K562 (cell line): ENCODE results near the gene EIF5A2. TPM values are rescaled to one million over a fixed set of nuclear protein-coding genes. Genes with fewer than 3 reads are reported as not detected.

Source experiments
- KLF10 ChIP-seq: fragments of 250-450 bp; sonication (Bioruptor Pico); IDR thresholded peaks from 2 replicates; pipeline ENCODE4 v1.6.1; 2021; ENCODE audit warnings: matching md5 sums
- MIER1 ChIP-seq: fragments of 450-650 bp; IDR thresholded peaks from 2 replicates; pipeline ENCODE4 v1.6.1; 2016; ENCODE audit warnings: antibody characterized with exemption, mild to moderate bottlenecking, low read depth
- PML ChIP-seq: IDR thresholded peaks from 2 replicates; pipeline ENCODE4 v1.6.1; 2012; ENCODE audit warnings: low read length, inconsistent platforms
- PRMT5 ChIP-seq: sonication (generic); formaldehyde crosslinking; IDR thresholded peaks from 2 replicates; pipeline ENCODE4 v1.5.0; 2020; ENCODE audit warnings: missing genetic modification reagents
- SOX6 ChIP-seq: fragments of 450-650 bp; IDR thresholded peaks from 2 replicates; pipeline ENCODE4 v1.6.1; 2014; ENCODE audit warnings: mild to moderate bottlenecking
- U2AF2 ChIP-seq: fragments of 200-400 bp; formaldehyde crosslinking; optimal IDR thresholded peaks from 2 replicates; pipeline ENCODE3; 2017; ENCODE audit warnings: low read depth, mild to moderate bottlenecking, low read length
- ZNF695 ChIP-seq: fragments of 450-650 bp; formaldehyde crosslinking; IDR thresholded peaks from 2 replicates; pipeline ENCODE4 v1.4.0; 2020; ENCODE audit warnings: mild to moderate bottlenecking, moderate library complexity
- polyA plus RNA-seq, 8 experiments: library from polyadenylated mRNA; depleted of rRNA in 4 of 8; stranded (reverse) in 5 of 8; unstranded in 3 of 8; fragments of >200 nt; fragmentation: Nextera tagmentation in 2 of 8; fragmentation: Illumina TruSeq in 1 of 8; extraction: Ambion mirVana in 2 of 8; extraction: Trizol in 1 of 8; gene quantifications; 2 replicates each; pipeline versions ENCODE4 v1.2.1 to v1.2.3, GENCODE V29; 2011 to 2014; ENCODE audit warnings: inconsistent platforms in 1 of 8, missing spikeins in 1 of 8
- total RNA-seq, 7 experiments: library from RNA; depleted of rRNA in 6 of 7; stranded (reverse); fragments of >200 nt in 6 of 7; fragmentation: Illumina TruSeq in 2 of 7; extraction: Trizol in 2 of 7; gene quantifications; 2 replicates each; pipeline versions ENCODE4 v1.2.1 to v1.2.3, GENCODE V29; 2011 to 2021; ENCODE audit warnings: low replicate concordance in 1 of 7
- TF ChIP-seq, protein P1 (sequence below), 2 experiments: IDR thresholded peaks in 1 of 2; conservative IDR thresholded peaks in 1 of 2; 2 replicates each; pipeline ENCODE4 v1.6.1; 2016; ENCODE audit warnings: low read depth in 2 of 2, mild to moderate bottlenecking in 1 of 2, missing compliant biosample characterization in 1 of 2, missing genetic modification characterization in 1 of 2, moderate library complexity in 1 of 2
- TF ChIP-seq, protein P2 (sequence below): fragments of 450-650 bp; IDR thresholded peaks from 2 replicates; pipeline ENCODE4 v1.6.1; 2017; ENCODE audit warnings: antibody characterized with exemption
- TF ChIP-seq, protein P3 (sequence below): sonication (generic); formaldehyde crosslinking; IDR thresholded peaks from 2 replicates; pipeline ENCODE4 v1.8.0; 2023; ENCODE audit warnings: missing genetic modification reagents, mild to moderate bottlenecking, borderline replicate concordance
- TF ChIP-seq, protein P4 (sequence below): fragments of 450-650 bp; IDR thresholded peaks from 2 replicates; pipeline ENCODE4 v1.6.1; 2016; ENCODE audit warnings: mild to moderate bottlenecking
- TF ChIP-seq, protein P5 (sequence below): fragments of 450-650 bp; IDR thresholded peaks from 2 replicates; pipeline ENCODE4 v1.6.1; 2016; ENCODE audit warnings: antibody characterized with exemption

The EIF5A2 gene
- total and polyA plus RNA-seq, 9 of the 15 experiments (the other 6 are each of a cell fraction or from before 2014, with no cell fraction given) = 3.9 to 18.3 (median 15.9) TPM

DNA sequence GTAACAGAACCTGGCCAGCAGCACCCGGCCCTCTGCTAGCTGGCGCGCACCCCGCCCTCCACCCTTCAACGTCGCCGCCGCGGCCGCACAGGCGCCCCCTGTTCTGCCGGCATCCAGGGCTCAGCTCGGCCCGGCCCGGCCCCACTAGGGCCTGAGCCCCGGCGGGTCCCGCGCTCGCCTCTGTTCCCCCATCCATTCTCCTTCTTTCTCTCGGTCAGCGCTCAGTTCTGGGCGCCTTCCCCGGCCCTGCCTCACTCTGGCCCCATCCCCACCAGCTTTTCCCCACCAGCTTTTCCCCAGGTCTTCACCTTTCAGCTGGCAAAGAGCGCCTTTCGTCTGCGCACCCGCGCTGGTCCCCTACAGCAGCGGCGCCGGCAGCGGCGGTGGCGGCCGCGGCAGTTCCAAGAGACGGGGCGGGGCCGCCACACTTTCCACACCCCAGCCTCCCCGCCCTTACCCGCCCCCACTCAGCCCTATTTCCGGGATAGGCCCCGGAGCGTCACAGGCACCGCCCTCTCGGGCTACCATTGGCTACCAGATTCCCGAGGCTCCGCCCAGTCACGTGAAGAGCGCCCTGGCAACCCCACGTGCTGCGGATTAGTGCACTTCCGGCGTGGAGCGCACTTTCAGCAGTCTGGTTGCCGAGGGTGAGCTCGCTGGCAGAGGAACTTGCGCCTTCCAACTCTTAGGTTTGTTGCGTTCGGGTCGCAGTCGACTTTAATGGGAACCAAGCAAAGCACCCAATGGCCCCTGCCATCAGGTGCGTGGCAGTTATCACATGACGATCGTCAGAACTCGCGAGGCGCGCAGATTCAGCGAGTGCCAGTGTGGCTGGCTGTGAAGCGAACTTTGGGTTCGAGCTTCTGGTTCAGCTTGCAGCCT, at the start of gene EIF5A2 (continued):
- TF ChIP-seq, protein P1, sequence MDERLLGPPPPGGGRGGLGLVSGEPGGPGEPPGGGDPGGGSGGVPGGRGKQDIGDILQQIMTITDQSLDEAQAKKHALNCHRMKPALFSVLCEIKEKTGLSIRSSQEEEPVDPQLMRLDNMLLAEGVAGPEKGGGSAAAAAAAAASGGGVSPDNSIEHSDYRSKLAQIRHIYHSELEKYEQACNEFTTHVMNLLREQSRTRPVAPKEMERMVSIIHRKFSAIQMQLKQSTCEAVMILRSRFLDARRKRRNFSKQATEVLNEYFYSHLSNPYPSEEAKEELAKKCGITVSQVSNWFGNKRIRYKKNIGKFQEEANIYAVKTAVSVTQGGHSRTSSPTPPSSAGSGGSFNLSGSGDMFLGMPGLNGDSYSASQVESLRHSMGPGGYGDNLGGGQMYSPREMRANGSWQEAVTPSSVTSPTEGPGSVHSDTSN (CRISPR knock-in tag; IDR thresholded peaks at IDR 0.05; ENCODE audit: low read depth) = no peak
- TF ChIP-seq, protein P1 (tag; conservative IDR thresholded peaks at IDR 0.05; ENCODE audit: low read depth) = no peak
- TF ChIP-seq PML (no peak), SOX6 (peak; percentile 54; the same call in 1 of the 2 replicates), PRMT5 (CRISPR knock-in tag) (no peak), ZNF695 (CRISPR knock-in tag) (no peak), U2AF2 (no peak), KLF10 (CRISPR knock-in tag) (no peak), MIER1 (no peak)
- TF ChIP-seq, protein P2, sequence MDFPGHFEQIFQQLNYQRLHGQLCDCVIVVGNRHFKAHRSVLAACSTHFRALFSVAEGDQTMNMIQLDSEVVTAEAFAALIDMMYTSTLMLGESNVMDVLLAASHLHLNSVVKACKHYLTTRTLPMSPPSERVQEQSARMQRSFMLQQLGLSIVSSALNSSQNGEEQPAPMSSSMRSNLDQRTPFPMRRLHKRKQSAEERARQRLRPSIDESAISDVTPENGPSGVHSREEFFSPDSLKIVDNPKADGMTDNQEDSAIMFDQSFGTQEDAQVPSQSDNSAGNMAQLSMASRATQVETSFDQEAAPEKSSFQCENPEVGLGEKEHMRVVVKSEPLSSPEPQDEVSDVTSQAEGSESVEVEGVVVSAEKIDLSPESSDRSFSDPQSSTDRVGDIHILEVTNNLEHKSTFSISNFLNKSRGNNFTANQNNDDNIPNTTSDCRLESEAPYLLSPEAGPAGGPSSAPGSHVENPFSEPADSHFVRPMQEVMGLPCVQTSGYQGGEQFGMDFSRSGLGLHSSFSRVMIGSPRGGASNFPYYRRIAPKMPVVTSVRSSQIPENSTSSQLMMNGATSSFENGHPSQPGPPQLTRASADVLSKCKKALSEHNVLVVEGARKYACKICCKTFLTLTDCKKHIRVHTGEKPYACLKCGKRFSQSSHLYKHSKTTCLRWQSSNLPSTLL = no peak
- TF ChIP-seq, protein P3, sequence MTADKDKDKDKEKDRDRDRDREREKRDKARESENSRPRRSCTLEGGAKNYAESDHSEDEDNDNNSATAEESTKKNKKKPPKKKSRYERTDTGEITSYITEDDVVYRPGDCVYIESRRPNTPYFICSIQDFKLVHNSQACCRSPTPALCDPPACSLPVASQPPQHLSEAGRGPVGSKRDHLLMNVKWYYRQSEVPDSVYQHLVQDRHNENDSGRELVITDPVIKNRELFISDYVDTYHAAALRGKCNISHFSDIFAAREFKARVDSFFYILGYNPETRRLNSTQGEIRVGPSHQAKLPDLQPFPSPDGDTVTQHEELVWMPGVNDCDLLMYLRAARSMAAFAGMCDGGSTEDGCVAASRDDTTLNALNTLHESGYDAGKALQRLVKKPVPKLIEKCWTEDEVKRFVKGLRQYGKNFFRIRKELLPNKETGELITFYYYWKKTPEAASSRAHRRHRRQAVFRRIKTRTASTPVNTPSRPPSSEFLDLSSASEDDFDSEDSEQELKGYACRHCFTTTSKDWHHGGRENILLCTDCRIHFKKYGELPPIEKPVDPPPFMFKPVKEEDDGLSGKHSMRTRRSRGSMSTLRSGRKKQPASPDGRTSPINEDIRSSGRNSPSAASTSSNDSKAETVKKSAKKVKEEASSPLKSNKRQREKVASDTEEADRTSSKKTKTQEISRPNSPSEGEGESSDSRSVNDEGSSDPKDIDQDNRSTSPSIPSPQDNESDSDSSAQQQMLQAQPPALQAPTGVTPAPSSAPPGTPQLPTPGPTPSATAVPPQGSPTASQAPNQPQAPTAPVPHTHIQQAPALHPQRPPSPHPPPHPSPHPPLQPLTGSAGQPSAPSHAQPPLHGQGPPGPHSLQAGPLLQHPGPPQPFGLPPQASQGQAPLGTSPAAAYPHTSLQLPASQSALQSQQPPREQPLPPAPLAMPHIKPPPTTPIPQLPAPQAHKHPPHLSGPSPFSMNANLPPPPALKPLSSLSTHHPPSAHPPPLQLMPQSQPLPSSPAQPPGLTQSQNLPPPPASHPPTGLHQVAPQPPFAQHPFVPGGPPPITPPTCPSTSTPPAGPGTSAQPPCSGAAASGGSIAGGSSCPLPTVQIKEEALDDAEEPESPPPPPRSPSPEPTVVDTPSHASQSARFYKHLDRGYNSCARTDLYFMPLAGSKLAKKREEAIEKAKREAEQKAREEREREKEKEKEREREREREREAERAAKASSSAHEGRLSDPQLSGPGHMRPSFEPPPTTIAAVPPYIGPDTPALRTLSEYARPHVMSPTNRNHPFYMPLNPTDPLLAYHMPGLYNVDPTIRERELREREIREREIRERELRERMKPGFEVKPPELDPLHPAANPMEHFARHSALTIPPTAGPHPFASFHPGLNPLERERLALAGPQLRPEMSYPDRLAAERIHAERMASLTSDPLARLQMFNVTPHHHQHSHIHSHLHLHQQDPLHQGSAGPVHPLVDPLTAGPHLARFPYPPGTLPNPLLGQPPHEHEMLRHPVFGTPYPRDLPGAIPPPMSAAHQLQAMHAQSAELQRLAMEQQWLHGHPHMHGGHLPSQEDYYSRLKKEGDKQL (CRISPR knock-in tag) = no peak
- TF ChIP-seq, protein P4, sequence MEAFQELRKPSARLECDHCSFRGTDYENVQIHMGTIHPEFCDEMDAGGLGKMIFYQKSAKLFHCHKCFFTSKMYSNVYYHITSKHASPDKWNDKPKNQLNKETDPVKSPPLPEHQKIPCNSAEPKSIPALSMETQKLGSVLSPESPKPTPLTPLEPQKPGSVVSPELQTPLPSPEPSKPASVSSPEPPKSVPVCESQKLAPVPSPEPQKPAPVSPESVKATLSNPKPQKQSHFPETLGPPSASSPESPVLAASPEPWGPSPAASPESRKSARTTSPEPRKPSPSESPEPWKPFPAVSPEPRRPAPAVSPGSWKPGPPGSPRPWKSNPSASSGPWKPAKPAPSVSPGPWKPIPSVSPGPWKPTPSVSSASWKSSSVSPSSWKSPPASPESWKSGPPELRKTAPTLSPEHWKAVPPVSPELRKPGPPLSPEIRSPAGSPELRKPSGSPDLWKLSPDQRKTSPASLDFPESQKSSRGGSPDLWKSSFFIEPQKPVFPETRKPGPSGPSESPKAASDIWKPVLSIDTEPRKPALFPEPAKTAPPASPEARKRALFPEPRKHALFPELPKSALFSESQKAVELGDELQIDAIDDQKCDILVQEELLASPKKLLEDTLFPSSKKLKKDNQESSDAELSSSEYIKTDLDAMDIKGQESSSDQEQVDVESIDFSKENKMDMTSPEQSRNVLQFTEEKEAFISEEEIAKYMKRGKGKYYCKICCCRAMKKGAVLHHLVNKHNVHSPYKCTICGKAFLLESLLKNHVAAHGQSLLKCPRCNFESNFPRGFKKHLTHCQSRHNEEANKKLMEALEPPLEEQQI = peak; percentile 100
- TF ChIP-seq, protein P5, sequence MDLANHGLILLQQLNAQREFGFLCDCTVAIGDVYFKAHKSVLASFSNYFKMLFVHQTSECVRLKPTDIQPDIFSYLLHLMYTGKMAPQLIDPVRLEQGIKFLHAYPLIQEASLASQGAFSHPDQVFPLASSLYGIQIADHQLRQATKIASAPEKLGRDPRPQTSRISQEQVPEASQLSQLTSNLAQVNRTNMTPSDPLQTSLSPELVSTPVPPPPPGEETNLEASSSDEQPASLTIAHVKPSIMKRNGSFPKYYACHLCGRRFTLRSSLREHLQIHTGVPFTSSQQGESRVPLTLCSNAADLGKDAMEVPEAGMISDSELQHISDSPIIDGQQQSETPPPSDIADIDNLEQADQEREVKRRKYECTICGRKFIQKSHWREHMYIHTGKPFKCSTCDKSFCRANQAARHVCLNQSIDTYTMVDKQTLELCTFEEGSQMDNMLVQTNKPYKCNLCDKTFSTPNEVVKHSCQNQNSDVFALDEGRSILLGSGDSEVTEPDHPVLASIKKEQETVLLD = no peak
